ENCODE results near the gene COL1A2.

DNA sequence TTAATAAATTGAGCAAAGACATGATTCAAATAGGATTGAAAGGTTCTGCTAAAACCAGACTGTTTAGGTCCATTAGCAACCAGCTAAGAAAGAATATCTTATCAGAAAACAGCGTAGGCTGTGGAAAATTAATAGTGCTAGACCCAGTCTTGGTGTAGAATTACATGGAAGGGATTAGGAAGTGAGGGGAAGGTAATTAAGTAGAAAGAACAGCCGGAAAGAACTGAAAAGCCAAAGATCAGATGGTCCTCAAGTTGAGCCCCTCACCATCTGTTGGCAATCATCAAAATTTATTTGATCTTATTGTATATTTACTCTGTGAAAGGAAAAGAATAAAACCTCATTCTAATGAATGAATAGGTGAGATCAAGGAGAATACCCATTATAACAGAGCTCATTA lies 50.1 kb downstream of the COL1A2 start:
- TF ChIP-seq, protein P1, sequence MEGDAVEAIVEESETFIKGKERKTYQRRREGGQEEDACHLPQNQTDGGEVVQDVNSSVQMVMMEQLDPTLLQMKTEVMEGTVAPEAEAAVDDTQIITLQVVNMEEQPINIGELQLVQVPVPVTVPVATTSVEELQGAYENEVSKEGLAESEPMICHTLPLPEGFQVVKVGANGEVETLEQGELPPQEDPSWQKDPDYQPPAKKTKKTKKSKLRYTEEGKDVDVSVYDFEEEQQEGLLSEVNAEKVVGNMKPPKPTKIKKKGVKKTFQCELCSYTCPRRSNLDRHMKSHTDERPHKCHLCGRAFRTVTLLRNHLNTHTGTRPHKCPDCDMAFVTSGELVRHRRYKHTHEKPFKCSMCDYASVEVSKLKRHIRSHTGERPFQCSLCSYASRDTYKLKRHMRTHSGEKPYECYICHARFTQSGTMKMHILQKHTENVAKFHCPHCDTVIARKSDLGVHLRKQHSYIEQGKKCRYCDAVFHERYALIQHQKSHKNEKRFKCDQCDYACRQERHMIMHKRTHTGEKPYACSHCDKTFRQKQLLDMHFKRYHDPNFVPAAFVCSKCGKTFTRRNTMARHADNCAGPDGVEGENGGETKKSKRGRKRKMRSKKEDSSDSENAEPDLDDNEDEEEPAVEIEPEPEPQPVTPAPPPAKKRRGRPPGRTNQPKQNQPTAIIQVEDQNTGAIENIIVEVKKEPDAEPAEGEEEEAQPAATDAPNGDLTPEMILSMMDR (IDR thresholded peaks at IDR 0.05) = no peak
- TF ChIP-seq POLR2AphosphoS5 (IDR thresholded peaks at IDR 0.05) (no peak), POLR2A (IDR thresholded peaks at IDR 0.05) (no peak)
